HepG2 (cell line): ENCODE data around the gene ARHGAP9. TPM values are rescaled to one million over a fixed set of nuclear protein-coding genes. Genes with fewer than 3 reads are reported as not detected.
A peak's percentile ranks its signal among the peaks of the same experiment; 100 is the strongest.

ENCODE experiments used
- BORCS8-MEF2B ChIP-seq: sonication (generic); formaldehyde crosslinking; IDR thresholded peaks from 2 replicates; pipeline ENCODE4 v1.8.0; 2022; ENCODE audit warnings: mild to moderate bottlenecking, missing genetic modification reagents
- CEBPB ChIP-seq: IDR thresholded peaks from 2 replicates; pipeline ENCODE4 v1.6.1; 2011; ENCODE audit warnings: low read depth, low read length, improper control_type of control experiment, borderline replicate concordance
- KAT7 ChIP-seq: IDR thresholded peaks from 2 replicates; pipeline ENCODE4 v1.6.1; 2018; ENCODE audit warnings: borderline replicate concordance, missing compliant biosample characterization
- MTF1 ChIP-seq: sonication (generic); formaldehyde crosslinking; IDR thresholded peaks from 2 replicates; pipeline ENCODE4 v1.5.0; 2020; ENCODE audit warnings: missing genetic modification reagents
- NFATC3 ChIP-seq: sonication (generic); formaldehyde crosslinking; IDR thresholded peaks from 2 replicates; pipeline ENCODE4 v1.5.1; 2020; ENCODE audit warnings: mild to moderate bottlenecking, missing genetic modification reagents
- POGZ ChIP-seq: sonication (generic); formaldehyde crosslinking; IDR thresholded peaks from 2 replicates; pipeline ENCODE4 v1.4.0; 2020; ENCODE audit warnings: mild to moderate bottlenecking, missing genetic modification reagents
- SKI ChIP-seq: fragments of 450-650 bp; IDR thresholded peaks from one replicate; pipeline ENCODE4 v1.6.1; 2018; ENCODE audit warnings: mild to moderate bottlenecking; ENCODE audit not compliant: partially characterized antibody
- SP140L ChIP-seq: sonication (generic); formaldehyde crosslinking; IDR thresholded peaks from 2 replicates; pipeline ENCODE4 v1.4.0; 2020; ENCODE audit warnings: missing genetic modification reagents, borderline replicate concordance
- SYNCRIP ChIP-seq: fragments of 200-400 bp; formaldehyde crosslinking; IDR thresholded peaks from 2 replicates; pipeline ENCODE4 v1.6.1; 2018; ENCODE audit warnings: mild to moderate bottlenecking, low read depth, low read length; ENCODE audit not compliant: insufficient read depth
- ZFX ChIP-seq: sonication (generic); formaldehyde crosslinking; IDR thresholded peaks from 2 replicates; pipeline ENCODE4 v1.4.0; 2020; ENCODE audit warnings: mild to moderate bottlenecking, low read depth, missing genetic modification reagents, moderate library complexity
- ZNF17 ChIP-seq: sonication (generic); formaldehyde crosslinking; IDR thresholded peaks from 2 replicates; pipeline ENCODE4 v1.5.0; 2020; ENCODE audit warnings: mild to moderate bottlenecking, missing genetic modification reagents
- ZNF510 ChIP-seq: sonication (generic); formaldehyde crosslinking; IDR thresholded peaks from 2 replicates; pipeline ENCODE4 v1.4.0; 2020; ENCODE audit warnings: low read depth, mild to moderate bottlenecking, missing genetic modification reagents
- ZNF598 ChIP-seq: sonication (generic); formaldehyde crosslinking; IDR thresholded peaks from 2 replicates; pipeline ENCODE4 v1.5.1; 2020; ENCODE audit warnings: mild to moderate bottlenecking, missing genetic modification reagents, borderline replicate concordance
- ZNF674 ChIP-seq: sonication (generic); formaldehyde crosslinking; IDR thresholded peaks from 2 replicates; pipeline ENCODE4 v1.5.0; 2020; ENCODE audit warnings: low read depth, mild to moderate bottlenecking, missing genetic modification reagents
- ZNF773 ChIP-seq: sonication (generic); formaldehyde crosslinking; IDR thresholded peaks from 2 replicates; pipeline ENCODE4 v1.4.0; 2020; ENCODE audit warnings: missing genetic modification reagents, borderline replicate concordance
- polyA plus RNA-seq, 8 experiments: library from polyadenylated mRNA; depleted of rRNA in 3 of 8; stranded (reverse) in 7 of 8; unstranded in 1 of 8; fragments of >200 nt; fragmentation: Illumina TruSeq in 4 of 8; extraction: Trizol in 4 of 8; gene quantifications; 2 replicates each; pipeline versions ENCODE4 v1.2.1 to v1.2.3, GENCODE V29; 2011 to 2016; ENCODE audit warnings: low read depth in 4 of 8, missing spikeins in 1 of 8, mixed read lengths in 1 of 8; ENCODE audit not compliant: insufficient read depth in 1 of 8
- total RNA-seq, 5 experiments: library from RNA; depleted of rRNA; stranded (reverse); fragments of >200 nt; fragmentation: Illumina TruSeq; extraction: Trizol; gene quantifications; 2 replicates each; pipeline ENCODE4 v1.2.3, GENCODE V29; 2016; ENCODE audit warnings: low read depth in 1 of 5
- TF ChIP-seq, protein P1 (sequence below), 2 experiments: fragments of 450-650 bp in 1 of 2; sonication (generic) in 1 of 2; formaldehyde crosslinking in 1 of 2; IDR thresholded peaks; 2 replicates each; pipeline versions ENCODE4 v1.6.1 to v1.8.0; 2016 to 2022; ENCODE audit warnings: antibody characterized with exemption in 1 of 2, mild to moderate bottlenecking in 1 of 2, missing genetic modification reagents in 1 of 2
- TF ChIP-seq, protein P2 (sequence below): sonication (generic); formaldehyde crosslinking; conservative IDR thresholded peaks from 2 replicates; pipeline ENCODE4 v1.4.0; 2020; ENCODE audit warnings: missing genetic modification reagents
- TF ChIP-seq, protein P3 (sequence below): sonication (generic); formaldehyde crosslinking; IDR thresholded peaks from 2 replicates; pipeline ENCODE4 v1.4.0; 2020; ENCODE audit warnings: low read depth, mild to moderate bottlenecking, missing genetic modification reagents

Gene ARHGAP9
- total and polyA plus RNA-seq, 2 of the 13 experiments (the other 11 are each of a cell fraction or from before 2014, with no cell fraction given): 0.18 to 1.2 TPM

DNA sequence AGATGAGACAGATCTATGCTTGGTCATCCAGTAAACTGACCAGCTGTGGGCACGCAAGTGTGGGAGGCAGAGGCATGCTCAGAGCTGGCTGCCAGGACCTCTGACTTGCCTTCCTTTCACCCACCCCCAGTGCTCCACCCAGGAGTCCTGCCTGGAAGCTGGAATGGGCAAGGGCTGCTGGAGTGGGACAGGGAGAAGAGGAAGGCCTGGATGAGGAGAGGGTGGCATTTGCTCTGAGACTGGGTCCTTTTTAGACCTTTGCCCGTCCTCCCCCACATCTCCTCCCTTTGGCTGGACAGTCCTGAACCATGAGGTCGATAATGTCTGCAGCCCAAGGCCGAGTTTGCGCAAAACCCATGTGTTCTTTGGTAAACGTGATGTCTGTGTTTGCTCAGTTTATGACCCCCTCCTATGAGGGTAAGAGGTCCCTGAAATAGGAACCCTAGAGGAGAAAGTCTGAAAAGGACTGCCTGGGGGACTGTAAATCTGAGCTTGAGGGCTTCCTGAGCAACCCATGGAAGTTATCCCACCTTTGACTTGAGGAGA, 28.4 kb downstream of the ARHGAP9 start (continued):
- TF ChIP-seq BORCS8-MEF2B (CRISPR knock-in tag) (peak; percentile 93), POGZ (peak; percentile 92), ZNF510 (CRISPR knock-in tag) (peak; percentile 95; the same call in 1 of the 2 replicates), CEBPB (peak; percentile 98), ZNF773 (no peak), SP140L (CRISPR knock-in tag) (no peak), ZNF598 (CRISPR knock-in tag) (0 out of 2 replicates have a peak, but pooled peaks have one; percentile 23), MTF1 (no peak), SYNCRIP (no peak), SKI (peak; percentile 100), ZNF17 (no peak), ZFX (CRISPR knock-in tag) (peak; percentile 84), NFATC3 (CRISPR knock-in tag) (0 out of 2 replicates have a peak, but pooled peaks have one; percentile 25), ZNF674 (CRISPR knock-in tag) (no peak), KAT7 (CRISPR knock-in tag) (0 out of 2 replicates have a peak, but pooled peaks have one; percentile 40)
- TF ChIP-seq, protein P1, sequence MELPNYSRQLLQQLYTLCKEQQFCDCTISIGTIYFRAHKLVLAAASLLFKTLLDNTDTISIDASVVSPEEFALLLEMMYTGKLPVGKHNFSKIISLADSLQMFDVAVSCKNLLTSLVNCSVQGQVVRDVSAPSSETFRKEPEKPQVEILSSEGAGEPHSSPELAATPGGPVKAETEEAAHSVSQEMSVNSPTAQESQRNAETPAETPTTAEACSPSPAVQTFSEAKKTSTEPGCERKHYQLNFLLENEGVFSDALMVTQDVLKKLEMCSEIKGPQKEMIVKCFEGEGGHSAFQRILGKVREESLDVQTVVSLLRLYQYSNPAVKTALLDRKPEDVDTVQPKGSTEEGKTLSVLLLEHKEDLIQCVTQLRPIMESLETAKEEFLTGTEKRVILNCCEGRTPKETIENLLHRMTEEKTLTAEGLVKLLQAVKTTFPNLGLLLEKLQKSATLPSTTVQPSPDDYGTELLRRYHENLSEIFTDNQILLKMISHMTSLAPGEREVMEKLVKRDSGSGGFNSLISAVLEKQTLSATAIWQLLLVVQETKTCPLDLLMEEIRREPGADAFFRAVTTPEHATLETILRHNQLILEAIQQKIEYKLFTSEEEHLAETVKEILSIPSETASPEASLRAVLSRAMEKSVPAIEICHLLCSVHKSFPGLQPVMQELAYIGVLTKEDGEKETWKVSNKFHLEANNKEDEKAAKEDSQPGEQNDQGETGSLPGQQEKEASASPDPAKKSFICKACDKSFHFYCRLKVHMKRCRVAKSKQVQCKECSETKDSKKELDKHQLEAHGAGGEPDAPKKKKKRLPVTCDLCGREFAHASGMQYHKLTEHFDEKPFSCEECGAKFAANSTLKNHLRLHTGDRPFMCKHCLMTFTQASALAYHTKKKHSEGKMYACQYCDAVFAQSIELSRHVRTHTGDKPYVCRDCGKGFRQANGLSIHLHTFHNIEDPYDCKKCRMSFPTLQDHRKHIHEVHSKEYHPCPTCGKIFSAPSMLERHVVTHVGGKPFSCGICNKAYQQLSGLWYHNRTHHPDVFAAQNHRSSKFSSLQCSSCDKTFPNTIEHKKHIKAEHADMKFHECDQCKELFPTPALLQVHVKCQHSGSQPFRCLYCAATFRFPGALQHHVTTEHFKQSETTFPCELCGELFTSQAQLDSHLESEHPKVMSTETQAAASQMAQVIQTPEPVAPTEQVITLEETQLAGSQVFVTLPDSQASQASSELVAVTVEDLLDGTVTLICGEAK (IDR thresholded peaks at IDR 0.05): no peak
- TF ChIP-seq, protein P1 (CRISPR knock-in tag; IDR thresholded peaks at IDR 0.05): peak; percentile 83
- TF ChIP-seq, protein P2, sequence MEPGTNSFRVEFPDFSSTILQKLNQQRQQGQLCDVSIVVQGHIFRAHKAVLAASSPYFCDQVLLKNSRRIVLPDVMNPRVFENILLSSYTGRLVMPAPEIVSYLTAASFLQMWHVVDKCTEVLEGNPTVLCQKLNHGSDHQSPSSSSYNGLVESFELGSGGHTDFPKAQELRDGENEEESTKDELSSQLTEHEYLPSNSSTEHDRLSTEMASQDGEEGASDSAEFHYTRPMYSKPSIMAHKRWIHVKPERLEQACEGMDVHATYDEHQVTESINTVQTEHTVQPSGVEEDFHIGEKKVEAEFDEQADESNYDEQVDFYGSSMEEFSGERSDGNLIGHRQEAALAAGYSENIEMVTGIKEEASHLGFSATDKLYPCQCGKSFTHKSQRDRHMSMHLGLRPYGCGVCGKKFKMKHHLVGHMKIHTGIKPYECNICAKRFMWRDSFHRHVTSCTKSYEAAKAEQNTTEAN (CRISPR knock-in tag): no peak
- TF ChIP-seq, protein P3, sequence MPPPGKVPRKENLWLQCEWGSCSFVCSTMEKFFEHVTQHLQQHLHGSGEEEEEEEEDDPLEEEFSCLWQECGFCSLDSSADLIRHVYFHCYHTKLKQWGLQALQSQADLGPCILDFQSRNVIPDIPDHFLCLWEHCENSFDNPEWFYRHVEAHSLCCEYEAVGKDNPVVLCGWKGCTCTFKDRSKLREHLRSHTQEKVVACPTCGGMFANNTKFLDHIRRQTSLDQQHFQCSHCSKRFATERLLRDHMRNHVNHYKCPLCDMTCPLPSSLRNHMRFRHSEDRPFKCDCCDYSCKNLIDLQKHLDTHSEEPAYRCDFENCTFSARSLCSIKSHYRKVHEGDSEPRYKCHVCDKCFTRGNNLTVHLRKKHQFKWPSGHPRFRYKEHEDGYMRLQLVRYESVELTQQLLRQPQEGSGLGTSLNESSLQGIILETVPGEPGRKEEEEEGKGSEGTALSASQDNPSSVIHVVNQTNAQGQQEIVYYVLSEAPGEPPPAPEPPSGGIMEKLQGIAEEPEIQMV: peak; percentile 92
